ENCODE results near the gene ZIC2. TPM values are rescaled to one million over a fixed set of nuclear protein-coding genes. Genes with fewer than 3 reads are reported as not detected.
A peak's percentile ranks its signal among the peaks of the same experiment; 100 is the strongest.

Gene ZIC2
- total RNA-seq, 2 donors from 2014 or later, result not detected

DNA sequence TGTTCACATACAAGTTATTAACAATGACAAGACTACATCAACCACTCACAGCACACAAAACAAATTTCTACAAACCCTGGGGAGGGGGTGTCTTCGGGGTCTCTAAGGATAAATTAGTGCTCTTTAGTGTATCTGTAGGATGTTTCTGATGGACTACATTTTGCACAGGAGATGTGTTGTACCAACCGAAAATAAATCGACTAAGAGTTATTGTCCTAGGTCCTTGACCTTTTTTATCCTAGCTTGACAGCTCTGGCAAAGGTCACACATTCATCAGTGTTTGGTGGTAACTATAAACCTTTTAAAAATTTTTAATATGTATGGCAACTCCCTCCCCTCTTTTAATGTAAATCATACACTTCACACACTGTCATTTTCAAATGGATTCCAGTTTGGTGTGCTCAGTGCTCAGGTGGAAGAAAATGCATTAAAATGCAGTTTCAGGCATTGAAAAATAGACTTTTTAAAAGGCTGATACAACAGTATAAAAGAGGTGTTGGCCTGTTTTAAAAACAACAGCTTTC is 17.7 kb upstream of the ZIC2 start:
- Mint-ChIP-seq H3K4me1 (peaks cover 15% of the 10 kb centered on the region), H3K27ac (no peak overlapping the region)

GRCh38 chr13:99965329-99966000 is 16.1 kb upstream of the ZIC2 start:
- no peak for DNase-seq
- Mint-ChIP-seq H3K4me1 (peaks cover 23% of the 10 kb centered on the region), H3K27ac (no peak overlapping the region), H3K27me3 (peaks cover 74% of the 10 kb centered on the region), H3K4me3 (no peak overlapping the region), H3K36me3 (ENCODE audit: low read depth) (peaks cover 4% of the 10 kb centered on the region)
- H3K9me3 ChIP-seq (ENCODE audit: control insufficient read depth, low read length, poor library complexity, severe bottlenecking), result no peaks in the 10 kb centered on the region
- no peak for ATAC-seq

More for the DNA sequence above, 17.7 kb upstream of the ZIC2 start:
- no peaks in the 10 kb centered on the region for H3K9me3 ChIP-seq (ENCODE audit: control insufficient read depth, low read length, poor library complexity, severe bottlenecking)
- Mint-ChIP-seq H3K4me3 (no peak overlapping the region), H3K36me3 (ENCODE audit: low read depth) (no peaks in the 10 kb centered on the region), H3K27me3 (peaks cover 67% of the 10 kb centered on the region)
- DNase-seq (no peak), ATAC-seq (no peak)

DNA sequence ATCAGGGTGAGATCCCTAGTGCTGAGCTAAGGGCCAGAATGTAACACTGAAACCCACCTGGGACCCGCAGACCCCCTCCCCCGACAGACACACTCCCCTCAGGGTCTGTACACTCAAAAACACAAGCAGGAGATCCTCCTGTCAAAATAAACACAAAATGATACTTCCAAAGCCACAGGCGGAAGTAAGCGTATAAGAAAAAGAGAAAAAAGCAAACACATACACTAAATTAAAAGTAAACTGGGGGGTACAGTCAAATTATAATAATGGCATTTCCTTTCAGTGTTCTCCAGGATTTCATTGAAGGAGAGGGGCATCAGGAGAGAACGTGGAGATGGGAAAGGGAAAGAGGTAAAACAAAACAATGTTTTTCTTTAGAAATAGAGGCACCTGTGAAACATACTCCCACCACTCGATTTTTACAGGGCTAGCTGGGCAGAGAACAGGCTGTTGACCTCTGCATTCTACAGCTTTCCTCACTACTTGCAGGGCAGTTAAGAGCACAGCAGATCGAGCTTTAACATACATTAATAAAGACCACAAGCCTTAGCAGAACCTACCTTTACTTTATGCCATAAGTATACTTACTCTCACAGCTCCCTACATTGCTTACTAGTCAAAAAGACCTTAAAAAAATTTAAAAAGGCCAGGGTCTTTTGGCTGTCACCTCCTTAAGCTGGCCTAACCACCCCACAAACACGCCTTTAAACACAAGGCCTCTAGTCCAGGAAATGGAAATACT is 15.3 kb upstream of the ZIC2 start:
- Mint-ChIP-seq H3K36me3 (ENCODE audit: low read depth) (peaks cover 4% of the 10 kb centered on the region), H3K4me1 (peaks cover 20% of the 10 kb centered on the region), H3K27ac (no peak overlapping the region), H3K4me3 (no peak overlapping the region), H3K27me3 (peaks cover 66% of the 10 kb centered on the region)
- H3K9me3 ChIP-seq (ENCODE audit: control insufficient read depth, low read length, poor library complexity, severe bottlenecking), result no peaks in the 10 kb centered on the region
- ATAC-seq (no peak), DNase-seq (no peak)

DNA sequence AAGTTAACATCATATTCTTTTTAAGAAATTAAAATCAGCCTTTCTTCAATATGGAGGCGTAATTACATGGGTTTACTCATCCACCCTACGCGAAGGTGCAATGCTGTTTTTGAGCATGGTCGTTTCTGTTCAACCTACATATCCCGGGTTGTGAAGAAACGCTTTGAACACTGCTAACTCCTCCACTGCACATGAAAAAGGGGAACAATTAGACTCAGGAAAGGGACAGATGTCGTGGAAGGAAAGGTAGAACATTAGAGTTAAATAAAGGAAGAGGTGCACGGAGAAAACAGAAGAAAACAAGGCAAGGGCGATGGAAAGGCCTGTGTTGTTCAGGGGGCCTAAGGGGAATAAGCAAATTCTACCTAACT is 14.1 kb upstream of the ZIC2 start:
- peak overlapping the region; percentile 46 for H3K27ac Mint-ChIP-seq
- peaks cover 18% of the 10 kb centered on the region for H3K4me1 Mint-ChIP-seq
- H3K9me3 ChIP-seq (ENCODE audit: control insufficient read depth, low read length, poor library complexity, severe bottlenecking), result peaks cover 9% of the 10 kb centered on the region
- peaks cover 60% of the 10 kb centered on the region for H3K27me3 Mint-ChIP-seq
- peak overlapping the region; percentile 57 for H3K4me3 Mint-ChIP-seq
- DNase-seq, result no peak
- ATAC-seq, result no peak
- peaks cover 4% of the 10 kb centered on the region for H3K36me3 Mint-ChIP-seq (ENCODE audit: low read depth)

- ATAC-seq (no peak), DNase-seq (no peak)
- Mint-ChIP-seq H3K4me3 (peak overlapping the region; percentile 57), H3K4me1 (peaks cover 18% of the 10 kb centered on the region), H3K36me3 (ENCODE audit: low read depth) (peaks cover 4% of the 10 kb centered on the region), H3K27ac (peak overlapping the region; percentile 46), H3K27me3 (peaks cover 62% of the 10 kb centered on the region)
- H3K9me3 ChIP-seq (ENCODE audit: control insufficient read depth, low read length, poor library complexity, severe bottlenecking), result peaks cover 10% of the 10 kb centered on the region
Observed at GRCh38 chr13:99967869-99968520, 13.6 kb upstream of the ZIC2 start.

DNA sequence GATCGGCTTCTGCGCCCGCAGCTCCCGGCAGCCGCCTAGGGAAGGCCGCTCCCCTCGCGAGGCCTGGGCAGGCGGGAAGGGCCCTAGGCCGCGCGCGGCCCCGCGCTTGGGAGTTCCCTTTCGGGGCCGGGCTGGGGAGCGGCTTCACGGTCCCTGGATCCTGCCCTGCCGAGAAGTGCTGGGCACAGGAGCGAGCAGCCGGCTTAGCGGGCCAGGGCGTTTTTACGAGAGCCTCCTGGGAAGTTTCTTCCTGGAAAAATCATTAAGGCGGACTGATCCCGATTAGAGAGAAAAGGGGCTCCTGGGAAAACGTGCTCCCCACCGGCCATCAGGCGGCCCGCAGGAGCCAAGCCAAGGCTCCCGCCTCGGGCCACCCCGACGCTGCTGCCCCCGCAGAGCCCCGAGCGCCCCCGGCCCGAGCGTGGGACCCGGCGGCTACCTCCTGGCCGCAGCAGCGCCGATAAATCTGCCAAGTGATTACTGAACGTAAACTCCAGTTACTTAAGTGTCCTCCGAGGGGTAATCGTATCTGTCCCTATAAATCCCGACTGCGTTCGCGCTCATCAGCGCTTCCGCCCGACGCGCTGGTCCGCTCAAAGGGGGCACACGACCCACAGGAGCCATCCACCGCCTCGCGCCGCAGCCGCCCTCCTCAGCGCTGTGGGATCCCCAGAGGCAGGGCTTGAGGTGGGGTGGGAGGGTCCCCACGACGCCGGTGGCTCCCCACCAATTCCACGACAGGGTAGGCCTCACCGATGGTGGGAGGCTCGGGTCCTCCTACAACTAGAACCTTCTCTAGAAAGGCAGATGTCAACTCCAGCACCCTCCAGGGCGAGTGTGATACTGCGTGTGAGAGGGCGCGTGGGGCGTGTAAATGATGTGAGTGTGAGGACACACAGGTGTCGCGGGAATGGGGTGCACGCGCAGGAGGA is 12.8 kb upstream of the ZIC2 start:
- H3K4me3 Mint-ChIP-seq, result peak overlapping the region; percentile 76
- H3K27ac Mint-ChIP-seq, result peak overlapping the region; percentile 91
- no peak for ATAC-seq
- H3K4me1 Mint-ChIP-seq, result peaks cover 18% of the 10 kb centered on the region
- H3K9me3 ChIP-seq (ENCODE audit: control insufficient read depth, low read length, poor library complexity, severe bottlenecking), result peaks cover 10% of the 10 kb centered on the region
- peaks cover 67% of the 10 kb centered on the region for H3K27me3 Mint-ChIP-seq
- no peak for DNase-seq
- peaks cover 4% of the 10 kb centered on the region for H3K36me3 Mint-ChIP-seq (ENCODE audit: low read depth)

DNA sequence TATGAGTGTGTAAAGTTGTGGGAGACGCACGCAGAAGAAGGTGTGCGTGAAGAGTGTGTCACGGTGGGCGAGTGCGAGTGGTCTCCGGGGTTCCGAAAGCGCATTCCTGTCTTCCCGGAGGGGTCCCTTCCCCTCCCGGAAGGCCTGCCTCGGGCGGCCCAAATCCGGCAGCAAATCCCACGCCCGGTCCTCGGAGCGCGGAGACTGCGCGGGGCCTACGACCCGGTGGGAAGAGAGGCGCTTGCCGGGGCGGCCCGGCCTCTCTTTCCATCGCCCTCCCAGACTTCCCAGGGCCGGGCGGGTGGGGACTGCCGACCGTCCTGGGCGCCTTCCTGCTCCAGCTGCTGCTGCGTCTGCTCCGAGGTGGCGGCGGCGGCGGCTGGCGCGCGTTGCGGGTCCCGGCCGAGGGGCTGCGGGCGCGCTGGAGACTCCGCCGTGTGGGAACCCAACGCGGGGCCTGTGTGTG is 12.1 kb upstream of the ZIC2 start:
- H3K27ac Mint-ChIP-seq, result peak overlapping the region; percentile 91
- peak overlapping the region; percentile 87 for H3K4me3 Mint-ChIP-seq
- ATAC-seq (no peak), DNase-seq (no peak)
- H3K36me3 Mint-ChIP-seq (ENCODE audit: low read depth), result peaks cover 4% of the 10 kb centered on the region
- H3K27me3 Mint-ChIP-seq, result peaks cover 68% of the 10 kb centered on the region
- H3K4me1 Mint-ChIP-seq, result peaks cover 18% of the 10 kb centered on the region
- peaks cover 15% of the 10 kb centered on the region for H3K9me3 ChIP-seq (ENCODE audit: control insufficient read depth, low read length, poor library complexity, severe bottlenecking)

DNA sequence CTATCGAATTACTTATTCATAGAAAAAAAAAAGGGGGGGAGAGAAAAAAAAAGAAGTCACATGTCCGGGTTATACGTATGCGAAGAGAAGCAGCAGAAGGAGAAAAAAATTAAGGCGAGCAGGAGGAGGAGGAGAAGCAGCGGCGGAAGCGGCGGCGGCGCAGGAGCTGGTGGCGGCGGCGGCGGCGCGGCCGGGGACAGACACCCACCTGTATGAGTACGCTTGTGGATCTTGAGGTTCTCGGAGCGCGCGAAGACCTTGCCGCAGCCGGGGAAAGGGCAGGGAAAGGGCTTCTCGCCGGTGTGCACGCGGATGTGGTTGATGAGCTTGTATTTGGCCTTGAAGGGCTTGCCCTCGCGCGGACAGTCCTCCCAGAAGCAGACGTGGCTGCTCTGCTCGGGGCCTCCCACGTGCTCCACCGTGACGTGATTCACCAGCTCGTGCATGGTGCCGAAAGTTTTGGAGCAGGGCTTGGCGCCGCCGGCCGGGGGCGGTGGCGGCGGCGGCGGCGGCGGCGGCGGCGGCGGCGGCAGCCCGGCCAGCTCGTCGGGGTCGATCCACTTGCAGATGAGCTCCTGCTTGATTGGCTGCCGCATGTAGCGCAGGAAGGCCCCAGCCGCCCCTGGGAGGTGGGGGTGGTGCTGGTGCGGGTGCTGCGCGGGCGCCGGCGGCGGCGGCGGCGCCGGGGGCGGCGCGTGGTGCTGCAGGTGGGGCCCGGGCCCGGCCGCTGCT is 11.5 kb upstream of the ZIC2 start:
- H3K9me3 ChIP-seq (ENCODE audit: control insufficient read depth, low read length, poor library complexity, severe bottlenecking), result peaks cover 17% of the 10 kb centered on the region

DNA sequence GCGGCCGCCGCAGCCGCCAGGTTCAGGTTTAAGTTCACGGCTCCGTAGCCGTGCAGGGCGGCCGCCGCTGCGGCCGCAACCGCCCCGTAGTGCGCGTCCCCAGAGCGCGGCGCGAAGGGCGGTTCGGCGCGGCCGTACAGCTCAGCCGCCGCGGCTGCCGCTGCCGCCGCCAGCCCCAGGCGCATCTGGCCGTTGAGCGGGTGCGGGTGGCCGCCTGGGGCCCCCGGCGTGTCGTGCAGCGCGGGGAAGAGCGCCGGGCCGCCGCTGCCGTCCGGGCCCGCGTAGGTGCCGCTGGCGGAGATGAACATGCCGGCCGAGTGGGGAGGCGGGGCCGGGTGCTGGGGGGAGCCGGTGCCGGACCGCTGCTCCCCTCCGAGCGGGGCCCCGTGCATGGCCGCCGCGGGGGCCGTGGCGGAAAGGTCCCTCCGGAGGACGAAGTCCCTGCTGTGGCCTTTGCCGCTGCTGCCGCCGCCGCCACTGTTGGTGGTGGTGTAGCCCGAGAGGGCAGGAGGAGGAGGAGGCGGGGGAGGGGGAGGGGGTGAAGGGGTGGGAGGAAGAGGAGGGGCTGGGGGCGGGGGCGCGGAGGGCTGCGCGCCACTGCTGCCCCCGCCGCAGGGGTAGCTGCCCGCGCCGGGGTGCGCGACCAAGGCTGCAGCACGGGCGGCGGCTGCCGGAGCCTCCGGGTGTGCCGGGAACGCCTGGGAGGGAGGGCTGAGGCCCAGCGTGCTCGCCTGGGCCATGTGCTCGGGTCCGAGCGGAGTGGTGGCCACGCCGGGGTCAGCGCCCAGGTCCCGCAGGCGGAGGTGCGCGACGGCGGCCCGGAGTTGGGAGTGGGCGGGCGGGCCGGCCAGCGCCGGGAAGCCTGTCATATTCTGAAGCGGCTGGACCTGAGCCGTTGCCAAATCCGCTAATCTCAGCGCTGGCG is 10.7 kb upstream of the ZIC2 start:
- peak overlapping the region; percentile 43 for H3K4me3 Mint-ChIP-seq
- peaks cover 17% of the 10 kb centered on the region for H3K9me3 ChIP-seq (ENCODE audit: control insufficient read depth, low read length, poor library complexity, severe bottlenecking)
- H3K27ac Mint-ChIP-seq, result no peak overlapping the region
- peaks cover 4% of the 10 kb centered on the region for H3K36me3 Mint-ChIP-seq (ENCODE audit: low read depth)
- DNase-seq, result peak in 1 of 3 donors; percentile 14
- ATAC-seq, result no peak
- H3K4me1 Mint-ChIP-seq, result peaks cover 18% of the 10 kb centered on the region
- peaks cover 75% of the 10 kb centered on the region for H3K27me3 Mint-ChIP-seq

More for the DNA sequence above, 11.5 kb upstream of the ZIC2 start:
- Mint-ChIP-seq H3K36me3 (ENCODE audit: low read depth) (peaks cover 4% of the 10 kb centered on the region), H3K27me3 (peaks cover 74% of the 10 kb centered on the region), H3K4me3 (peak overlapping the region; percentile 87), H3K4me1 (peaks cover 18% of the 10 kb centered on the region), H3K27ac (peak overlapping the region; percentile 91)
- peak in 1 of 3 donors; percentile 18 for DNase-seq
- peak; percentile 57 for ATAC-seq

DNA sequence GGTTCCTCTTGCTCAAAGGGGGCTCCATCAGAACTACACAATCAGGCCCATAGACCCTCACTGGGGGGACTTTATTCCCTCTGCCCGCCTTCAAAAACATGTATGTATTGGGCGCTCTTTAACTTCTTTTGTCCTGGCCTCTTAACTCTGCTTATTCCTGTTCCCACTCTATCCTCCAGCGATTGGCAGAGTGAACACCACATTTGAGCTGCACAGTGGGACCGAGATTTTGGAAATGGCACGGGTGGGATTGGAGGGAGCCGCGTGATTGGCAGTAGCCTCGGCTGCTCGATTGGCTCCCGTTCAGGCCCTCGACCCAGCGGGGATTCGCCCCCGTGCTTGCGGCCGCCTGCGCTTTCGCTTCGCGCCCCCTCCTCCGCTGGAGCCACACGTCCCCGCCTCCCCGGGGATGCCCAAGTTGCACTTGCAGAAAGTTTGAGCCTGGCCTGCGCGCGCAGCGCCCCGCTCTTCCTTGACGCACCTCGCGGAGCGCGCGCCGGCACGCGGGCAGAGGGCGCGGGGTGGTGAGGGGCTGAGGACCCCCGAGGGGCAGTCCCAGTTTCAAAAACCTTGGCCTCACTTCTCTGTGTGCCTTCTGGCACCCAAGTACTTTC is 9.9 kb upstream of the ZIC2 start, which contains the start of gene ZIC5:
ZIC5 (minus strand) TSS at position 192 of the 614 bp plus-strand sequence; CDS start at position 28, 164 bp downstream.
- peak within 1 kb of the TSS; percentile 75 for H3K4me3 Mint-ChIP-seq
- peaks cover 75% of the 10 kb centered on the region for H3K27me3 Mint-ChIP-seq
- peaks cover 4% of the 10 kb centered on the region for H3K36me3 Mint-ChIP-seq (ENCODE audit: low read depth)
- peak within 1 kb of the TSS; percentile 82 for H3K27ac Mint-ChIP-seq
- peaks cover 17% of the 10 kb centered on the region for H3K9me3 ChIP-seq (ENCODE audit: control insufficient read depth, low read length, poor library complexity, severe bottlenecking)
- DNase-seq (no peak), ATAC-seq (no peak)
- H3K4me1 Mint-ChIP-seq, result peaks cover 16% of the 10 kb centered on the region
